Tibial artery (tissue), 4 donors: ENCODE results near the gene CDKN1A.
A peak's percentile ranks its signal among the peaks of the same experiment; 100 is the strongest.

Experiments used
- DNase-seq, 2 donors: peaks; one replicate each; pipeline ENCODE4 v3.0.0-alpha.2; 2019
- H3K27ac ChIP-seq, 2 donors: fragments of 200-600 bp; sonication (generic) in 1 of 2; 1 replicate in 1 of 2; 2 replicates in 1 of 2; pipeline ENCODE4 v1.5.1; 2018 to 2019; ENCODE audit warnings: mild to moderate bottlenecking in 1 of 2
- H3K27me3 ChIP-seq, 2 donors: fragments of 200-600 bp; sonication (generic) in 1 of 2; one replicate each; pipeline versions ENCODE4 v1.5.1 to v1.6.0; 2016 to 2019
- H3K36me3 ChIP-seq, 3 donors: fragments of 200-600 bp; sonication (generic) in 2 of 3; one replicate each; pipeline ENCODE4 v1.5.1; 2016 to 2019; ENCODE audit warnings: mild to moderate bottlenecking in 2 of 3
- H3K4me1 ChIP-seq, 4 donors: fragments of 200-600 bp; sonication (generic) in 2 of 4; 1 replicate in 3 of 4; 2 replicates in 1 of 4; pipeline ENCODE4 v1.5.1; 2016 to 2019
- H3K4me3 ChIP-seq, 2 donors: fragments of 200-600 bp; sonication (generic) in 1 of 2; 1 replicate in 1 of 2; 2 replicates in 1 of 2; pipeline ENCODE4 v1.5.1; 2018 to 2019; ENCODE audit warnings: mild to moderate bottlenecking in 2 of 2
- H3K9me3 ChIP-seq, 3 donors: fragments of 200-600 bp; sonication (generic) in 1 of 3; one replicate each; pipeline ENCODE4 v1.5.1; 2016 to 2019
- CTCF ChIP-seq, 2 experiments: fragments of 200-600 bp in 1 of 2; fragments of 450-650 bp in 1 of 2; IDR thresholded peaks; one replicate each; pipeline ENCODE4 v1.5.1; 2017 to 2019; ENCODE audit warnings: antibody characterized with exemption in 2 of 2, mild to moderate bottlenecking in 1 of 2, moderate library complexity in 1 of 2
- intact Hi-C: fragments of 100-400 bp; cut with DNase I; formaldehyde crosslinking; loops from one replicate; pipeline ENCODE4 v1.15.0; 2023; ENCODE audit warnings: low total_unique reads

Gene CDKN1A

GRCh38 chr6:36657942-36658544, 20.5 kb upstream of the CDKN1A start:
- Histone ChIP-seq H3K9me3 (no peaks in the 10 kb centered on the region), H3K4me3 (no peak overlapping the region), H3K27me3 (peaks cover 0 to 30% of the 10 kb centered on the region in 2 donors), H3K36me3 (no peaks in the 10 kb centered on the region), H3K27ac (no peak overlapping the region), H3K4me1 (peaks cover 0 to 13% (median 5%) of the 10 kb centered on the region in 4 donors)
- intact Hi-C loops, result no loop called here
- no peak for DNase-seq
- TF ChIP-seq CTCF (IDR thresholded peaks at IDR 0.05), result no peak

- H3K36me3 ChIP-seq, result no peaks in the 10 kb centered on the region
- no peak for TF ChIP-seq CTCF (IDR thresholded peaks at IDR 0.05)
- no peak overlapping the region for H3K4me3 ChIP-seq
- no peak overlapping the region for H3K27ac ChIP-seq
- H3K27me3 ChIP-seq, result peaks cover 0 to 29% of the 10 kb centered on the region in 2 donors
- peaks cover 0 to 14% (median 5%) of the 10 kb centered on the region in 4 donors for H3K4me1 ChIP-seq
- intact Hi-C loops, result no loop called here
- DNase-seq, result no peak
- no peaks in the 10 kb centered on the region for H3K9me3 ChIP-seq
These were observed 19.2 kb upstream of the CDKN1A start for GRCh38 chr6:36659271-36659670.

- TF ChIP-seq CTCF (IDR thresholded peaks at IDR 0.05), result no peak
- peak in 1 of 2 donors; percentile 76 for DNase-seq
- Histone ChIP-seq H3K4me3 (peak overlapping the region; percentile 25 to 28), H3K4me1 (peaks cover 0 to 14% (median 5%) of the 10 kb centered on the region in 4 donors), H3K9me3 (no peaks in the 10 kb centered on the region), H3K27me3 (peaks cover 0 to 18% of the 10 kb centered on the region in 2 donors), H3K36me3 (no peaks in the 10 kb centered on the region), H3K27ac (no peak overlapping the region)
- intact Hi-C loops, result no loop called here
These were observed 17.6 kb upstream of the CDKN1A start for GRCh38 chr6:36660771-36661471.

GRCh38 chr6:36662380-36662779, 16.1 kb upstream of the CDKN1A start:
- peaks cover 0 to 13% of the 10 kb centered on the region in 2 donors for H3K27me3 ChIP-seq
- H3K36me3 ChIP-seq, result no peaks in the 10 kb centered on the region
- H3K4me3 ChIP-seq, result no peak overlapping the region
- DNase-seq, result no peak
- H3K9me3 ChIP-seq, result no peaks in the 10 kb centered on the region
- intact Hi-C loops, result no loop called here
- peaks cover 0 to 21% (median 12%) of the 10 kb centered on the region in 4 donors for H3K4me1 ChIP-seq
- TF ChIP-seq CTCF (IDR thresholded peaks at IDR 0.05), result no peak
- H3K27ac ChIP-seq, result no peak overlapping the region

GRCh38 chr6:36662827-36663256, 15.7 kb upstream of the CDKN1A start:
- no peak overlapping the region for H3K4me3 ChIP-seq
- no peak for TF ChIP-seq CTCF (IDR thresholded peaks at IDR 0.05)
- no peaks in the 10 kb centered on the region for H3K36me3 ChIP-seq
- DNase-seq, result no peak
- peaks cover 0 to 24% (median 14%) of the 10 kb centered on the region in 4 donors for H3K4me1 ChIP-seq
- no peak overlapping the region for H3K27ac ChIP-seq
- H3K27me3 ChIP-seq, result peaks cover 0 to 13% of the 10 kb centered on the region in 2 donors
- no peaks in the 10 kb centered on the region for H3K9me3 ChIP-seq
- intact Hi-C loops, result no loop called here
